ENCODE data around the gene IL1RL2. TPM values are rescaled to one million over a fixed set of nuclear protein-coding genes. Genes with fewer than 3 reads are reported as not detected.

IL1RL2 gene
- total RNA-seq, 1 experiment from 2014 or later: not detected

DNA sequence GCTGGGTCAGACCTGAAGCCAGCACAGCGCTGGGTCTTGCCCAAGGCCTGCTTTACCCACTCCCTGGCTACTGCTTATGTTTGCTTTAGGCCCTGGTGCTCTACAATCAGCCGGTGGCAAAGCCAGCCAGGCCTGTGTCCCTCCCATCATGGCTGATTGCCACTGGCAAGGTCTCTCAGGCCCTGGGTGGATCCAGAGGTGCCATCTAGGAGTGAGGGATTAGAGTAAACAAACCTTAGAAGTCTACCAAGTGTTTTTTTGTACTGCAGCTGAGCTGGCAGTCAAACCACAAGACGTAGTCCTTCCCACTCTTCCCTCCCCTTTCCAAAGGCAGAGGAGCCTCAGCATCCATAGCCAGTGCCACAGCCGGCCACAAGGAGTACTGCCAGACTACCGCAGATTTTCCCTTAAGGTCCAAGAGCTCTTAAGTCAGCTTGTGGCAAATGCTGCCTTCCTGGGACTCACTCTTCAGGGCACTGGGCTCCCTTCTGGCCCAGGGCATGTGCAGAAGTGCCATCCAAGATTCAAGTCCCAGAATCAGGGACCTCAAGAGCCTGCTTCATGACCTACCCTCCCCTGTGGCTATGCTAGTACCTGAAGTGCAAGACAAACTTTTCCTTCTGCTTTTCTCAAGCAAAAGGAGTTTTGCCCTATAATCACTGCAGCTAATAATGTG, 20.0 kb downstream of the IL1RL2 start (continued):
- TF ChIP-seq TCF7L2 (IDR thresholded peaks at IDR 0.05; ENCODE audit: borderline replicate concordance, extremely low read depth, insufficient read depth, insufficient read length) (no peak), SP1 (IDR thresholded peaks at IDR 0.05; ENCODE audit: low read depth) (no peak), EGR1 (IDR thresholded peaks at IDR 0.05; ENCODE audit: low read depth) (no peak), CBX3 (IDR thresholded peaks at IDR 0.05; ENCODE audit: low read depth) (no peak), YY1 (IDR thresholded peaks at IDR 0.05; ENCODE audit: extremely low read depth, insufficient replicate concordance, low read depth, low read length) (no peak), ZNF274 (IDR thresholded peaks at IDR 0.05; ENCODE audit: low read depth, low read length) (no peak), SIN3A (IDR thresholded peaks at IDR 0.05; ENCODE audit: low read depth) (no peak)
- TF ChIP-seq, protein P1, sequence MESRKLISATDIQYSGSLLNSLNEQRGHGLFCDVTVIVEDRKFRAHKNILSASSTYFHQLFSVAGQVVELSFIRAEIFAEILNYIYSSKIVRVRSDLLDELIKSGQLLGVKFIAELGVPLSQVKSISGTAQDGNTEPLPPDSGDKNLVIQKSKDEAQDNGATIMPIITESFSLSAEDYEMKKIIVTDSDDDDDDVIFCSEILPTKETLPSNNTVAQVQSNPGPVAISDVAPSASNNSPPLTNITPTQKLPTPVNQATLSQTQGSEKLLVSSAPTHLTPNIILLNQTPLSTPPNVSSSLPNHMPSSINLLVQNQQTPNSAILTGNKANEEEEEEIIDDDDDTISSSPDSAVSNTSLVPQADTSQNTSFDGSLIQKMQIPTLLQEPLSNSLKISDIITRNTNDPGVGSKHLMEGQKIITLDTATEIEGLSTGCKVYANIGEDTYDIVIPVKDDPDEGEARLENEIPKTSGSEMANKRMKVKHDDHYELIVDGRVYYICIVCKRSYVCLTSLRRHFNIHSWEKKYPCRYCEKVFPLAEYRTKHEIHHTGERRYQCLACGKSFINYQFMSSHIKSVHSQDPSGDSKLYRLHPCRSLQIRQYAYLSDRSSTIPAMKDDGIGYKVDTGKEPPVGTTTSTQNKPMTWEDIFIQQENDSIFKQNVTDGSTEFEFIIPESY (IDR thresholded peaks at IDR 0.05; ENCODE audit: extremely low read depth, insufficient replicate concordance, low read length): no peak

DNA sequence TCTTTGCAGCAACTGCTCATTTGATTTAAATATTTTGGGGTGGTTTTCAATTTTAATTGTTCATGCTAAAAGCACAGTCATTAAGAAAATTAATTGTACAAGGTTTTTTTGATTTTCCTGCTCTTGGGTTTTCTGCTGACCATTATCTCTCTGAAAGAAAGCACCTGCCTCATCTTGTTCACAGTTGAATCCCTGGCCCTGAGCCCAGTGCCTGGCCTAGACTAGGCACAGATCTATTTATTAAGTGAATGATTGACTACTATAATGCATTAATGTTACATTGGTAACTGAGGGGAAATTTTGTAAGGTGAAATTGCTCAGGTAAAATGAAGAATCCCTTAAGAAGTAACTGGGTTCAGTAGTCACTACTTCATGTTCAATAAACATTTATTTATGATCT, 22.0 kb downstream of the IL1RL2 start:
- Histone ChIP-seq H3K4me2 (ENCODE audit: low read length) (no peak overlapping the region), H3K4me1 (ENCODE audit: control insufficient read depth in 1 of 2, insufficient read depth in 2 of 2, low read length in 2 of 2) (no peaks in the 10 kb centered on the region), H4K20me1 (ENCODE audit: insufficient read depth) (no peaks in the 10 kb centered on the region), H3K9me3 (ENCODE audit: control insufficient read depth in 1 of 2, insufficient read depth in 1 of 2, low read depth in 1 of 2, low read length in 2 of 2) (no peaks in the 10 kb centered on the region), H3K9ac (ENCODE audit: low read length) (no peak overlapping the region), H3K27ac (ENCODE audit: low read depth, low read length) (no peak overlapping the region), H3K9me2 (ENCODE audit: insufficient read depth) (no peaks in the 10 kb centered on the region), H3K4me3 (replicated peaks in 1 of 2; ENCODE audit: low read depth in 1 of 2, low read length in 2 of 2) (no peak overlapping the region), H3K27me3 (ENCODE audit: insufficient read depth, low read length) (no peaks in the 10 kb centered on the region), H3K36me3 (ENCODE audit: control insufficient read depth in 1 of 2, insufficient read depth in 2 of 2, low read length in 2 of 2) (no peaks in the 10 kb centered on the region), H3K79me2 (ENCODE audit: insufficient read depth, low read length) (no peaks in the 10 kb centered on the region), H2AFZ (ENCODE audit: low read depth, low read length, poor library complexity, severe bottlenecking) (no peak overlapping the region)
- ATAC-seq: no peak
- BruUV-seq (replicated peaks): no TSS peak
- ChIA-PET POLR2A (no interaction called here), CTCF (no interaction called here), RAD21 (ENCODE audit: low non-redundant PET in 1 of 2, low total read pairs in 2 of 2, uncharacterized antibody in 2 of 2, unreplicated experiment in 2 of 2) (no interaction called here)
- no peak for DNase-seq (ENCODE audit: low read depth, low spot score)
- intact Hi-C loops (cut with micrococcal nuclease): no loop called here
- TF ChIP-seq CBX3 (IDR thresholded peaks at IDR 0.05; ENCODE audit: low read depth) (no peak), CEBPB (IDR thresholded peaks at IDR 0.05; ENCODE audit: low read depth) (no peak), SRF (IDR thresholded peaks at IDR 0.05; ENCODE audit: low read depth) (no peak), FOSL1 (IDR thresholded peaks at IDR 0.05; ENCODE audit: low read depth) (no peak), MAX (IDR thresholded peaks at IDR 0.05) (no peak), EZH2phosphoT487 (IDR thresholded peaks at IDR 0.05; ENCODE audit: borderline replicate concordance) (no peak), SIN3A (IDR thresholded peaks at IDR 0.05; ENCODE audit: low read depth) (no peak), EGR1 (IDR thresholded peaks at IDR 0.05; ENCODE audit: low read depth) (no peak), TCF7L2 (IDR thresholded peaks at IDR 0.05; ENCODE audit: borderline replicate concordance, extremely low read depth, insufficient read depth, insufficient read length) (no peak), RAD21 (IDR thresholded peaks at IDR 0.05; ENCODE audit: low read depth) (no peak), JUND (IDR thresholded peaks at IDR 0.05) (no peak), POLR2AphosphoS5 (IDR thresholded peaks at IDR 0.05; ENCODE audit: low read depth, low read length) (no peak), YY1 (IDR thresholded peaks at IDR 0.05; ENCODE audit: extremely low read depth, insufficient replicate concordance, low read depth, low read length) (no peak), EZH2 (IDR thresholded peaks at IDR 0.05) (no peak)
- TF ChIP-seq, protein P1 (IDR thresholded peaks at IDR 0.05; ENCODE audit: extremely low read depth, insufficient replicate concordance, low read length): no peak

All from HCT116 (cell line).